Stimulated activated CD4-positive, alpha-beta T cell treated with anti-CD3 and anti-CD28 coated beads, Interleukin-12 subunit alpha, Interleukin-12 subunit beta, amount 100 ng/mL, for 24 hours (primary cell): ENCODE results near the gene BACH2.

ENCODE experiments used
- DNase-seq, 2 experiments: peaks; one replicate each; pipeline ENCODE4 v3.0.0-alpha.2; 2020; ENCODE audit warnings: low read depth in 2 of 2

Gene BACH2

DNA sequence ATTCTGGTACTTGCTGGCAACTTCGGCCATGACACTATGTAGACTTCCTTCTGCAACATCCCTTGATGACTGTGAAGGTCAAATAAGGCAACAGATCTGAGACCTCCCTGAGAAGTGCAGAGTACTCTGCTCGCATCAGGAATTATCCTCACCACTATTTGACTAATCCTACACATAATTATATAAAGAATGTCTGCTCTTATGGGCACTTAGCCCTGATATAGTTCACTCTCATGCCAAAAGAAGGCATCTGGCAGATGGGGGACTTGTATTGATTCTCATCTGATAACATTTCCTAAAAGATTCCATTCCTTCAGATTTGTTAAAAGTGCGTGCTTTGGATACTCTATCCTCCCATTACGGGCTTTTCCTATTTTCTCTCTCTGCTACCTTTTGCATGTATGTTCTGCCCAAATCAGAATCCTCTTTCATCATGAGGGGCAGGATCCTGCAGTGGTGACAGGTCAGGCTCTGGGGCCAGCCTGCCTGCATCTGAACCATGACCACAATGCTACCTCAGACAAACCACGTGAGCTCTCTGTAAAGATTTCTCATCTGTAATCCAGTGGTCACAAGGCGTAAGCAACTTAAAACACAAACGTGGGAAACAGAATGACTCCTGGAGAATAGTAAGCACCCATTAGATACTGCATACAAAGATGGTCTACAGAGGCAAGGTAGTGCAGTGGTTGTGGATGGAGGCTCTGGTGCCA is 268.4 kb downstream of the BACH2 start:
- no peak for DNase-seq

- no peak for DNase-seq
These were observed 270.4 kb downstream of the BACH2 start for GRCh38 chr6:90026216-90026615.

GRCh38 chr6:90025523-90026061 is 271.1 kb downstream of the BACH2 start:
- peak; percentile 24 to 47 for DNase-seq

- no peak for DNase-seq
These were observed 272.0 kb downstream of the BACH2 start for GRCh38 chr6:90024633-90025032.

DNA sequence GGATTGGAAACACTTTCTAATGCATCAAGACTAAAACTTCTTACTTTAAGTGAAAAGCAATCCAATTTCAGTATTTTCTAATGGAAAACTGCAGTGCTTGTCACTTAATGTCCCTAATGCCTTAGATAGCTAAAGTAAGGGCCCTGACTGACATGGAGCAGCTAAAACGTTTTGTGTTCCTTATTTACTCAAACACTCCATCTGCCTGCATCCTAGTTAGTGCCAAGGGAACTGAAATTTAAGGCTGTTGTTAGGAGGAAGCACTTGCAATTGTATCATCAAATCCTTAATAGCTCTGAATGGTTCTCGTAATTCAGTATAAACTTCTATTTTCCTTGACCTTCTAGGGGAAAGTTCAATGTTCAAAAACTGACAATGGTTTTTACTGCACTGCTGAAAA is 274.9 kb downstream of the BACH2 start:
- no peak for DNase-seq

DNA sequence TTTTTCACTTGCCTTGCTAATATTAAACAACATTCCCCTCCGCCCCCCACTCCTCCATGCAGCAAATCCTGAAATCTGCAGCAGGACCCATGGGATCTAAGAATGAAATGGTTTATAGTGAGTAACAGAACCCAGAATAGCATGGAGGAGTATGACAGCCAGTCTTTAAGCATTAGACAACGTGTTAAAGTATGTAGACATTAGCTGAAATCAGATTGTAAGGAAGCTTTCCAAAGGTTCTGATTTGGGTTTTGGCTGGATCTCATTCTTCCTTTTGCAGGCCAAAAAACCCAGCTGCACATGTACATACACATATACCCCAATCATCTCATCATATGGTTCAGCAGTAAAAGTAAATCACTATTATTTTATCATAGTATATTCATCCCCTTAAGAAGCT is 275.9 kb downstream of the BACH2 start:
- no peak for DNase-seq

DNA sequence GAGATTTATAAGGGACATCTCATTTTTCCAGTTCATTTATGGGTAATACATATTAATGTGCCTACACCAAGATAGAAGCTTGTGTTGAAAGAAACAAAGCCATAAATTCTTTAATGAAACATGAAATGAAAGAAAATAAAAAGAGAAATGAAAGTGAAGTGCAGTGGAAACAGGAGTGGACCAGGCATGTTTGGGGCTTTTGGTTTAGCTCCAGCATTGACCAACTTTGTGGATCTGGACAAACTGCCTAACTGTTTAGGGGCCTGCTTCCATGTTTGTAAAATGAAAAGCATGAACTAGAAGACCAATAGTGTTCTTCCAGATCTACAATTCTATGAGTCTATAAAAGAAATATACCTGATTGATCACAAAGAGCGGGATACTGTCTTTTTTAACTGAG is 277.4 kb downstream of the BACH2 start:
- DNase-seq: no peak

DNA sequence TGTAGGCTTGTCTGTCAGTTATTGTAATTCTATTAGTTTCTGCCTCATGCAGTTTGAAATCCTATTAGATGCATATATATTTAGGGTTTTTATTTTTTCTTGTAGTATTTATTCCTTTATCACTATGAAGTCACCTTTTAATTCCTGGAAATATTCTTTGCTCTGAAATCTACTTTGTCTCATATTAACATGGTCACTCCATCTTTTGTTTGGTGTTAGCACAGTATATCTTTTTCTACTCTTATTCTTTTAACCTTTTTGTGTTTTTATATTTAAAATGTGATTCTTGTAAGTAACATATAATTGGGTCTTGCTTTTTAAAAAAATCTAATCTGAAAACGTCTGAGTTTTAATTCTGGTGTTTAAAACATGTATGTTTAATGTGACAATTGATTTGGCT is 280.8 kb downstream of the BACH2 start:
- no peak for DNase-seq

GRCh38 chr6:90008908-90009501 is 287.6 kb downstream of the BACH2 start:
- no peak for DNase-seq

GRCh38 chr6:90008189-90008907 is 288.3 kb downstream of the BACH2 start:
- no peak for DNase-seq

DNA sequence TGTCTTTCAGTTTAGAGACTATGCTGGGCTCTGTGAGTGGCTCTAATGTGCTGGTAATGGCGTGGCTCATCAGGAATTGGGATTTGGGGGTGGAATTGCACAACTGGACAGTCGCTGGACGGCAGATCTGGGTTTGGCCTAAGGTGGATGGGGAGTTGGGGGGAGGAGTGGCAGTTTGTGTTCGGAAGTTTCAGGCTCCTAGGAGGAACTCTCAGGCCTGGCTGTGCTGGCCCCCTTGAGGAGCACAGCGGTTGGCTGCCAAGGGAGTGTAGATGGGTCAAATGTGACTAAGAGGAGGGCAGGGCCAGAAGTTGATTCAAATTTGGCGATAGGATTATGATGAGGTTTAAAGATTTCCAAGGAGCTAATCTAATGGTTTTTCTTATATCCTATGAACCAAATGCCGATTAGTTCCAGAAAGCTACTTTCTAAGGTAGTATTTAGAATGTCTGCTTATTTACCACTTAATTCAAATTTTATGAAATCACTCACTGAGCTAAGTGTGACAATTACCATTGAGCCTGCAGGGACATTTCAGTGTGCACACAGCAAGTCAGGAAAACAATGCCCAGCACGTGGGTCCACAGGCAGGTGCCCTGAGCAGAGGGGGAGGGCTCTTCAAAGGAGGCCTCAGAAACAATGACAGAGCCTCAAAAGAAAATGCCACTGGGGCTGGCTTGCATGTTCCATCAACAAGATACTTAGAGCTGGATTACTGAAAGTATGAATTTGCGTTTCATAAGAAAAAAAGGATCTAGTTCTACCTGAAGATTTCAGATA is 291.4 kb downstream of the BACH2 start:
- no peak for DNase-seq

DNA sequence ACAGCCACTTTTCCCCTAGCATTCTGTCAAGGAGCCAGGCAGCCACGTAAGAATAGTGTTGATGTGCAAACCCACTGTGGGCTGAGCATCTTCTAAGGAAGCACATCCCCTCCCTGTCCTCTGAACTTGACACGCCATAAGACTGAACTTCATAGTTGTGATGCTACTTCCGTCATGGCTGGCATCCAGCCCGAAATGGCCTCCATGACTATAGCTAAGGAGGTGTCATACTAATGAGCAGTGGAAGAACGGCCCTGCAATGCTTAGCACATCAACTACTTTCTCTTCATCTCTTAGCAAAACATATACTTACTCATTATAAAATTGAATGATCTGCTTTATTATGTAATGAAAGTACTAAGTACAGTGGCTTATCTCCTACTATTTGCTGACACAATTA is 292.1 kb downstream of the BACH2 start:
- DNase-seq: no peak

- DNase-seq: no peak
These were observed 292.7 kb downstream of the BACH2 start for GRCh38 chr6:90003941-90004340.

GRCh38 chr6:90003069-90003795 is 293.4 kb downstream of the BACH2 start:
- DNase-seq: no peak

- no peak for DNase-seq
These were observed 295.5 kb downstream of the BACH2 start for GRCh38 chr6:90000864-90001731.

- DNase-seq: no peak
These were observed 296.5 kb downstream of the BACH2 start for GRCh38 chr6:89999945-90000825.

- DNase-seq: no peak
These were observed 297.5 kb downstream of the BACH2 start for GRCh38 chr6:89999154-89999553.

- DNase-seq: no peak
These were observed 298.9 kb downstream of the BACH2 start for GRCh38 chr6:89997456-89998445.
